GM19395 (cell line): ENCODE results near the gene TRMT61A.

ENCODE experiments used
- ATAC-seq: cut with Tn5 transposase; IDR thresholded peaks from one replicate; pipeline ENCODE4 v1.9.1; 2021; ENCODE audit warnings: mild to moderate bottlenecking, moderate library complexity; ENCODE audit not compliant: unreplicated experiment

Gene TRMT61A

DNA sequence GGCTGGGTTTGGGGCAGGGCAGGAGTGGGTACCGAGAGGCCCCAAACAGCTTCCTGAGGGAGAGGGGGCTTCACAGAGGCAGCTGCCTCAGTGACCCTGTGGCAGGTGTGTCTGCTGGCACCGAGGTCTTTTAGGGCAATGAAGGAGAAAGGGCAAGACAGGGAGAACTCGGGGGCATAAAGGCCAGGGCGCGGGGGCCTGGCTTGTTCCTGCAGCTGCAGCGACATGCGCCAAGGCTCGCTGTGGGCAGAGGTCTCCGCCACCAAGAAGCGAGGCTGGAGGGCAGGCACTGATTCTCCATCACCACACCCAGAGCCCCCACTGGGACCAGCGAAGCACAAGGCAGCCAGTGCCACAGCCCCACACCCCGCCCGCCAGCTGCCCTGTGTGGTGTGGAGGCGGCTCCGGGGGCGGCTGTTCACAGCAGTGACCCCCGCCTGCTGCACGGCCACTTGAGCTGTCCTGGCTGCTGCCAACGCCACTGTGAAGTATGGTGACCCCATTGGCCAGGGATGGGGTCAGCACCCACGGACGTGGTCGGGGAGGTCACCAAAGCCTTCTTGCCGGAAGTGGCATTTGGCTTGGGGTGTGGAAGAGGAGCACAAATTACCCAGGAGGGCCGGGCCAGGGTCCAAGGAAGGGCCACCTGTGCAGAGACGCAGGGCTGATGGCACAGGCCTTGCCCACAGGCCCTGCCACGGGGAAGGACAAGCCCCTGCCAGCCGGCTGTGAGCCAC lies 17.1 kb downstream of the TRMT61A start:
- ATAC-seq, result no peak

DNA sequence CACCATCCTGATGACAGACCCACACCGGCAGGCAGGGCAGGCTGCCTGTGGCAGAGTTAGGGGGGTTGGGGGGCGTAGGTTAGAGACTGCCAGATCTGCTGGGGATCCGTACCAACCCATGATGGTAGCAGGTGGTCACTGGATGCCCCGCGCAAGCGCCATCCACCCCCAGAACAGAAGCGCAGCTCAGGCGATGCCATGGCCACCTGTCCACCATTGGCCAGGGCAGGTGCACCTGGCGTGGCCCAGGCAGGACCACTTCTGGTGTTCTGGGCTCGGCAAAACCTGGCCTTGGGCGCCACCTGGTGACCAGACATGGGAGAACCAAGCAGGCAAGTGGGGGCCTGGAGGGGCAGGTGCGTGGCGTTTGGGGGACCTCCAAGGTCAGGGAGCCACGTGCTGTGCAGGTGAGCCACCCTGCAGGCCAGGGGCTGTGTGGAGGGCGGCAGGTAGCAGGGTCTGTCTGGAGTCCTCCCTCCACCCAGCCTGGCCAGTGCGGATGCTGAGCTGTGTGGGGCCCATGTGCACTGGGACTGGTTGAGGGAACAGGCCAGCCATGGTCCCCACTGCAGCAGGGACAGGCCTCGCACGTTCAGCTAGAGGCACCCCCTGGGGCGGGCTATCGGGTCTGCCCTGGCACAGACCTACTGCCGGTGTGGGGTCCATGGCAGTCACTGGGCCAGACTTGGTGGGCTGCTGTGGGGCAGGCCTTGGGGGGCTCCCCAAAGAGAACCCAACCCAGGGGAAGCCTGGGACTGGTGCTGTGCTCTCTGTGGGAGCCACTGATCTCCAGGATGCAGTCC lies 17.9 kb downstream of the TRMT61A start:
- no peak for ATAC-seq

GRCh38 chr14:103547455-103547940 lies 18.5 kb downstream of the TRMT61A start:
- no peak for ATAC-seq

GRCh38 chr14:103547941-103548462 lies 19.0 kb downstream of the TRMT61A start:
- no peak for ATAC-seq

DNA sequence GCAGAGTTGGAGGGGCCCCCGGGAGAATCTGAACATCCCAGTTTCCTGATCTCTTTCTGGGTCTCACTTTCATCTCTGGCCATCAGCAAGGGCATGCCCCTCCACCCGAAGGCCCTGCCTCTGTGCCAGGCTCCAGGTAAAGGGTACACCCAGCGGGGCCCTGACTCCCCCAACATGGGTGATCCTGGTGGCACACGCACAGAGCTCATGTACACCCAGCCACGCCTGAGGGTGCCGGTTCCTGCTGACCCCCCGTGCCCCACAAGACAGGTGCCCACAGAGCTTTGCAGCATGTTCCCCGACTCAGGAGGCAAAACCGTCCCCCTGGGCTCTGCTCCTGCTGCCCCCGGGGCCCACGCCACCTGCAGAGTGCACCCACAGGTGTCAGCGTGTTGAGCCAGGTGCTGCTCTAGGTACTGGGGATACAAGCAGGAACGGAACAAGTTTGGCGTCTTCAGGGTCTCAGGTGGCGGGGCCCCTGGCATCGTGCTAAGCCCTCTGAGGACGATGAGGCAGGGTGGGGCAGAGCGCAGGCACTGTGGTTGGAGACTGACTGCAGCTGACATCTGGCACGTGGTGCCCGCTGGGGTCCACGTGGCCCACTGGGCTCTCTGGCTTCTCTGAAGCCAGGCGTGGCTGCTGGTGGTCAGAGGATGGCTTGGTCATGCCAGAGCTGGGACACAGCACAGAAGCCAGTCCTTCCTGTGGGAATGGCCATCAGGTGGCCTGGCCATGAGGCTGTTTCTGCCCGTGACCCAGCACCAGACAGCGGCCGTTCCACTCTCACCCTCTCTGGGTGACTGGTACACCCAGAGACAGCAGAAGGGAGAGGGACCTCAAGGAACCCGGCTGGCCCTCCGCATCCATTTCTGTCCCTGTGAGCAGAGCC lies 19.7 kb downstream of the TRMT61A start:
- no peak for ATAC-seq

GRCh38 chr14:103549361-103550311 lies 20.6 kb downstream of the TRMT61A start:
- ATAC-seq, result no peak

GRCh38 chr14:103550451-103551337 lies 21.7 kb downstream of the TRMT61A start:
- ATAC-seq, result no peak

GRCh38 chr14:103551338-103551762 lies 22.4 kb downstream of the TRMT61A start:
- no peak for ATAC-seq

GRCh38 chr14:103552011-103552845 lies 23.2 kb downstream of the TRMT61A start:
- ATAC-seq, result no peak

DNA sequence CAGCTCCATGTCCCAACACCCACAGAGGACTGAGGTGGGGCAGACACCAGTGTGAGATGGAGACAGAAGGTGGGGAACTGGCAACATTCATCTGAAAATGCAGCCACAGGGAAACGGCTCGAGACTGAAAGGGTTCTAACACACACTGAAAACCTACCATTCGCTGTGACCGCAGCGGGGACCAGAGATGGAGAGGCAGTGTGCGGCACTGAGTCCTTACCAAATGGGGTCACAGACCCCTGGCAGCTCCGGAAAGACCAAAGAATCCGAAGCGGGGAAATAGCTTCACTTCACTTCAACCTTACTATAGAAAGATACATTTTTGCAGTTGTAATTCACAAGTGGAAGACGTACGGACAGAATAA lies 23.8 kb downstream of the TRMT61A start:
- ATAC-seq, result no peak

- ATAC-seq, result no peak
Observed at GRCh38 chr14:103555559-103556337, 26.8 kb downstream of the TRMT61A start.

GRCh38 chr14:103556946-103557758 lies 28.2 kb downstream of the TRMT61A start:
- no peak for ATAC-seq

GRCh38 chr14:103558071-103558882 lies 29.3 kb downstream of the TRMT61A start:
- ATAC-seq, result no peak

DNA sequence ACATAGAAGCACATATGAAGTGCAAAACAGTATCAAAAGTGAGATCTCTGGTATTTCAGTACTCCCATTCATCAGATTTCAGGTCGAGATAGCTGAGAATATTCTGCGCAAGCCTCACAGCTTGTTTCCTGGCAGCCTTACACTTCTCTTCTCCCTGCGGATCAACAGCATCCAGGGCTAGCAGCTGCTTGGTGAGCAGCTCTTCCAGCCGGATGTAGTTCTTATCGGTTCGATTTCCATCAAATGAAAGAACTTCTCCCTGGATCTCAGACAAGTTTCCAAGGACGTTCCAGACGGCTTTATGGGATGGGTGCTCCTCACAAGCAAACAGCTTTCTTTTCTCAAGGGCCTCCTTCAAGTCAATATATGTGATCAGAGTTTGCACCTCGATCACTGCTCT lies 30.8 kb downstream of the TRMT61A start:
- ATAC-seq, result no peak

- no peak for ATAC-seq
Observed at GRCh38 chr14:103560691-103561090, 31.7 kb downstream of the TRMT61A start.
